Activated gamma-delta T cell treated with anti-CD3 and anti-CD28 coated beads, Interleukin-2, amount 50 U/mL, for 16 hours (primary cell): ENCODE measurements around the gene TMEM263.

Source experiments
- DNase-seq: peaks from one replicate; pipeline ENCODE4 v3.0.0-alpha.2; 2020; ENCODE audit warnings: low read depth

Gene TMEM263

DNA sequence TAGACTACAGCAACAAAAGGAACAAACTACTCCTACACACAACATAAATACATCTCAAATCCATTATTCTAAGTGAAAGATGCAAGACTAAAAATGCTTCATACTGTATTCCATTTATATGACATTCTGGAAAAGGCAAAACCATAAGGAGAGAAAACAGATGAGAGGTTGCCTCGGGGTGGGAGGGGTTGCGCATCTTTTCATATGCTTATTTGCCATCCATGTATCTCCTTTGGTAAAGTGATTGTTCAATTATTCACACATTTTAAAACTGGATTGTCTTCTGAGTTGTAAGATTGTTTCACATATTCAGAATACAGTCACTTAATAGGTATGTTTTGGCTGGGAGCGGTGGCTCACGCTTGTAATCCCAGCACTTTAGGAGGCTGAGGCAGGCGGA is 5.1 kb upstream of the TMEM263 start:
- no peak for DNase-seq

DNA sequence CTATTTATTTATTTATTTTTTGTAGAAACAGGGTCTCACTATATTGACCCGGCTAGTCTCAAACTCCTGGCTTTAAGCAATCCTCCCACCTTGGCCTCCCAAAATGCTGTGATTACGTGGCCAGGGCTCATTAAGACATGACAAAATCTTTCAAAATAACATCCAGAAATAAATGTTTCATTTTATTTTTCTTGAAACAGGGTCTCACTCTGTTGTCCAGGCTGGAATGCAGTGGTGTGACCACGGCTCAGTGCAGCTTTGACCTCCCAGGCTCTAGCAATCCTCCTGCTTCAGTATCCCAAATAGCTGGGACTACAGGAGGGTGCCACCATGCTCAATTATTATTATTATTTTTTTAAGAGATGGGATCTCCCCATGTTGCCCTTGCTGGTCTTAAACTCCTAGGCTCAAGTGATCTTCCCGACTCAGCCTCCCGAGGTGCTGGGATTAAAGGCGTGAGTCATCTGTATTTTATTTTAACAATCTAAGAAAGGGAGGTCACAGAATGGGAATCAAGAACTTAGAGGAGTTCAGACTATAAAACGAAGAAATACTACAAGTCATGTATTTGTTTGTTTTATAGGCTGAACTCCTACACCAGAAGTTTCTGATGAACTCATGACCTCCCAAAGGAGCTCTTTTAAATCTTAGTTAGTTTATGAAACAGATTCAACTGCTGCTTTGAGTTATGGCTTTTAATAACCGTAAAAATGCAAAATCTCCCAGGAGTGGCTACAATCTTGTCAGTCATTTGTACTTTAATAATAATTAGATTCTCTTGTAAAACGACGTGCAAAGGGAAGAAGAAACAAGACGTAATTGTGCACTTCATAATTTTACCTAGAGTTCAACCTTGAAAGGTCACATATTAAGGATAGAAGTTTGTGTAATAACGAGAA is 2.1 kb upstream of the TMEM263 start:
- DNase-seq, result no peak

DNA sequence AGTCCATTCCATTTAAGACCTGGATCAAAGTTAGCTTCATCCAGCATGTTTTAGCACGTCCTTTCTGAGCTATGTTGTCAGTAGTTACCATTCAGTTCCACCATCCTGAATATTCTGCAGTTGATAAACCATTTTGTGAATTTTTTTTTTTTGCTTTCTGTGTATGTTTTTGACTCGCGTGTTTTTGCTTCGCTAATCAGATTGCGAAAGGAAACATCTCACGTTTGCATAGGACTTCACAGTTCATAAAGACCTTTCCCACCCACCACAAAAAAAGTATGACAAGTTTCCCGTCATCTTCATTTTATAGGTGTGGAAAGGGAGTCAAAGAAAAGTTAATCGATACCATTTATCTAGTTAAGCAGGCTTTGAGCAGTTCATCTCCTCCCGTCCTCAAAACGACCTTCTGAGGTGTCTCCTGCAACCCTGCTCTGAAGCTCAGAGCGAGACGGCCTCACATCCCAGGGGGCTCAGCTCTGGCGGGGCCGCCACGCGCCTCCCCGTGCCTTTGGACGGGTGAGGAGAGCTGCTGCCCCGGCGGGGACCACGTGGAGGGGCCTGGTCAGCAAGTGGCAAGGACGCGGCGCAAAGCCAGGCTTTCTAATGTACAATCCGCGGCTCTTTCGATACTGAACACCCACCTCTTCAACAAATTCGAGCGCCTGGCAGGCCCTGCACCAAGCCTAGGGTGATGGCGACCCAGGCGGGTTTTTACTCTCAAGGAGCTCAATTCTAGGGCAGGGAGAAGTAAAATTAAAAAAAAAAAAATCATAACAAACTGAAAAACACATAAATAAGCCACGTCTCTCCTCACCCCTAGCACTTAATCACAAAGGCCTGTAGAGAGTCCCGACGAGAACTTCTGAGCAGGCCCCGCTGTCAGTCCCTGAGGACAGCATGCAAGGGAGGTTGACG is 988 bp upstream of the TMEM263 start:
- DNase-seq, result no peak

DNA sequence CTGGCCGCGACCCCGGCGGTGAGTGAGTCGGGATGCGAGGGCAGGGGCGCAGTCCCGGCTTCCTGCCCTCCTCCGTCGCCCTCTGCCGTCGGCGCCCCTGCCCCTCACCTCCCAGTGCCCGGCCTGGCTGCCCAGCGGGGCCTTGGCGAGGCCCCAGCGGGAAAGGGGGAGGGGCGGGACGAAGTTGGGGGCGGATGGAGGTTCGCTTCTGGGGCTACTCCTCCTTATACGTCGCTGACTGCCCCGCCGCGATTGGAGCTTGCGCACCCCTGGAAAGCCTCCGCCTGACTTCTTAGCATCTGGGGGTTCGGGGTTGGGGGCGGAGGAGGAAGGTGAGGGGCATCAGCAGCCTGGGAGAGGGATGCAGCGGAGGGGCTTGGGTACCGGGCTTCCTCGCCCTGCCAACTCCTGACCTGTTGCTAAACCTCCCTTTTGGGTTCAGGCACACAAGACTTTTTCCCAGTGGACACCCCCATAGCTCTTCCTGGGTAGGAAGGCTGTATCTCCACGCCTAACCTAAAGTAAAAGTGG is 406 bp downstream of the TMEM263 start:
- peak; percentile 28 for DNase-seq

DNA sequence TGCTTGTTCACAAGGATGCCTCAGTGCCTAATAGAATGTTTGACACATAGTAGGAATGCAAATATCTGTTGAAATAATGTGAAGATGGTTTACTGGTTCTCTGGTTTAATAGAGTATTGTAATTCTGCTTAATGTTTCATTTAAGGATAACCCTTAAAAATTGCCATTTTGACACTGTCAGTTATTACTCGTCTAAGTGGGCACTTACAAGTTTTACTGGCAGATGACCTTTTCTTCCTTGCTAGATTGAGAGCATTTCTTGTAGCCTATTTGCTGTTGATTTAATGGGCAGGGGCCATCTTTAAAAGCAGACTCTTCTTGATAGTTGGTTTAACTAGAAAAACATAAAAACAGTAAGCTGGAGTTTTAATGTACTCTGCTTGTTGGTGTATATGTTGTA is 1.9 kb downstream of the TMEM263 start:
- no peak for DNase-seq

DNA sequence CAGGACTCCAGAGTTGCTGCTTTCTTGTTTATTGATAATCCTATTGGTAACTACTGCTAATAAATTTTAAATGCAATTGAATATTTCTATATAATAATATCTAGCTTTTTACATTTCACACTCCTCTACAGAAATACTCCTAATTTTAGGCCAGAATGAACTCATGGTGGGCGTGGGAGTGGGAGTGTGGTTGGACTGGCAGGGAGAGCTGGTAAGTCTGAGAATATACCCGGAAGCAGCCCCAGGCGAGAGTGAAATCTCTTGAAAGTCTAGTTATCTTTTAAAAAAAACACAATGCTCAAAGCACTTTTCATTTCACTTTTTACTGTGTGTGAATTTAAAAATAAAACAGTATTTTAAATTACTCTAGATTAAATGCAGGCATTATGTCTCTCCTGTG is 4.7 kb downstream of the TMEM263 start:
- DNase-seq, result no peak

DNA sequence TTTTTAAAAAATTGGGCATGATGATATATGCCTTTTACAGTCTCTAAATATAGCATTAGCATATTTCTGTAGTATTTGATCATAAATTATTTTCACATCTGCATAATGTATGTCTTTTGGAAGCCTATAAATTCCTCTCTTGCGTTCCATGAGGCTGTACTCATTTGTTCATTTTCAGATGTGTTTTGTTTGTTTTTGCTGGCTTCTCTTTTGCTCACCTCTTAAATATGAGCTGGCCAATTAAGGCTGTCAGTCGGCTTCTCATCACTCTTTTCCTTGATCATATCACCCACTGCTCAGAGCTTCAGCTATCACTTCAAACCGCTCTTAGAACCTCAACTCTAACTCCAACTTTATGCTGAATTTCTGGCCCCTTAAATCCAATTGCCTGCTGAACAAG is 6.6 kb downstream of the TMEM263 start:
- DNase-seq, result no peak

DNA sequence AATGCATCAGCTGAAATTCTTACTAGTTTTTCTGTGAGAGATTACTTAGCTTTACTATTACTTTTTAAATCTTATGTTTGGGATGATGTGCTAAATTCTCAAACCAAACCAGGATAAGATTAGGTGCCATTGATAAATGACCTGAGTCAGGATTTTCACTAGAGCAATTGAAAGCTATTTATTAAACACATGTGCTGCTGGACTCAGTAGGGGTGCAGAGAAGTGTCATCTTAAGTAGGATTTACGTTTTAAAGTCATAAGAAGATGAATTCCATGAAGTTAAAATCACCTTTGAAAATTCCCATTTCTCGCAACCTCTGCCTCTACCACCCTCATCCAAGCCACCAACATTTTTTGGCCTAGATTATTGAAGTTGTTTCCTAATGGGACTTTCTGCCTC is 8.8 kb downstream of the TMEM263 start:
- DNase-seq, result no peak

DNA sequence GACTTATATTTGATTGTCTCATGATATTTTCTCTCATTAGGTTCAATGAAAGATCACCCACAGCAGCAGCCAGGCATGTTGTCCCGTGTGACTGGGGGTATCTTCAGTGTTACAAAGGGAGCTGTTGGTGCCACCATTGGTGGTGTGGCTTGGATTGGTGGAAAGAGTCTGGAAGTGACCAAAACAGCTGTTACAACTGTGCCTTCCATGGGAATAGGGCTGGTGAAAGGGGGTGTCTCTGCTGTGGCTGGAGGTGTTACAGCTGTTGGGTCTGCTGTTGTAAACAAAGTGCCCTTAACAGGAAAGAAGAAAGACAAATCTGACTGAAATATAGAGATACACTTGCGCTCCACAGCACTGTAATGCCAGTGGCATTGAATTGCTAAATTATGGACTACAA is 15.4 kb downstream of the TMEM263 start:
- DNase-seq, result no peak

DNA sequence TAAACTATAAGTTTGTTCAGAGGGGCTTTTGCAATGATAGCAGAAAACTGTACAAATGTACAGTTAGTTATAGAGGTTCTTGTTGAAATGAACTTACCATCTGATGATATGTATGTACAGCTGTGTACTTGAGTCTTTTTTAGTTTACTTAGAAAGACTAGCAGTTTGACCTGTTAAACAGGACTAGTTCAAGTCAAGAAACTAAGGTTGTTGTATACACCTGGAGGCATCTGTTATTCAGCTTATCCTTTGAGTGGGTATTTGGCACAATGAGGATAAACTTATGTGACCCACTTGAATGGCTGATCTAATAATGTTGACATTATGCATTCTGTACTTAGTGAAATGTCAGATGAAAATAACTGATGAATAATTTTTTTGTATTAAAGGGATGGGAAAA is 17.8 kb downstream of the TMEM263 start:
- DNase-seq, result no peak

DNA sequence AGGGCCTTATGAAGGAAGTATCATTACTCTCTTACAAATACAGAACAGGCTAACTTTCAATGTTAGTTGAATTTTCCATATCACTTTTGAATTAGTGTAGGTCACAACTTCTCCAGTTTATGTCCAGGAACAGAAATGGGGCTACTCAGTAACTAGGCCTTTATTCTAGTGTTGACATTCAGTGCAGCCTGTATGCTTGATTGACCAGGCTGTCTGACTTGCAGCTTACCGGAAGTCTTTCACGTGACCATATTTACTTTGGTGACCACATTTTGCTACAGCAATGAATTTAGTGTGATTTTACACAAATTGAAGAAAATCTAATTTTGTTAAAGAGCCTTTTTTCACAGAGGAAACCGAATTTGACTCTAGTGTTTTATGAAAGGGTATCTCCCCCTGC is 18.8 kb downstream of the TMEM263 start:
- no peak for DNase-seq

DNA sequence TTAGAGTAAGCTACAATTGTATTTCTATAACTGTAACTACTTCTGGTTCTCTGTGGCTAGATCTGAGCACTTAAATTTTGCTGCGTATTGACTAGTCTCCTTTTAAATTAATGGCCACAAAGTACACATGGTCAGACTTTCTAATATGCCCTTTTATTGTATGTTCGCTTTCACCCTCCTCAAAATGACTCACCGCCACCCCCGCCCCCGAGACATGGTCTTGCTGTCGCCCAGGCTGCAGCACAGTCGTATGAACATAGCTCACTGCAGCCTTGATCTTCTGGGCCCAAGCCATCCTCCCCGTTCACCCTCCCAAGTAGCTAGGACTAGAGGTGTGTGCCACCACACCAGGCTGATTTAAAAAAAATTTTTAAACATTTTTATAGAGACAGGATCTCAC is 19.4 kb downstream of the TMEM263 start:
- no peak for DNase-seq

DNA sequence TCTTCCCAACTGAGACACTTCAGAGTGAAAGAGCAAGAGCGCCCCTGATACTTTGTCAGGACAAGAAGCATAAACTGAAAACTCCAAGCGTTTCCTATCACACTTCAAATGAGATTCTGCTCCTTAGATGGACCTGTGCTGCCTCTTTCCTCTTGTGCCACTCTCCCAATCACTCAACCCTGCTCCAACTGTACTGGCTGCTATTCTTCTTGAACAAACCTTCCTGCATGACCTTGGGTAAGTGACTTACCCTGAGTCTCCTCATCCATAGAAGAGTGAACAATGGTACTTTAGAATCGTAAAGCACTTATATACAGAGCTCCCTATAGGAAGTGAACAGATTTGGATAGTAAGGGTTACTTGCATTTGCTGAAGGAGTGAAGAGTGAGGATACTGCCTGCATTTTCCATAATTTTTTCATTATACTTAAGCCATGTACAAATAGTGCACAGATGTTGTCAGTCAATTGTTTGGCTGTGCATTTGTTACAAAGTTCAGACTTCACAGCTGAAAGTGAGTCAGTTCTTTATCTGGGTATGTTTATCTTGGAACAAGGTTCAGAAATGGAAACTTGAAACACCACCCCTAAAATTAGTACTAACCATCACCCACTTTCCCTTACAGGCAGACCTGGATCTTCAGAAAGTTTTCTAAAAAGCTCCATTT is 20.4 kb downstream of the TMEM263 start:
- no peak for DNase-seq

DNA sequence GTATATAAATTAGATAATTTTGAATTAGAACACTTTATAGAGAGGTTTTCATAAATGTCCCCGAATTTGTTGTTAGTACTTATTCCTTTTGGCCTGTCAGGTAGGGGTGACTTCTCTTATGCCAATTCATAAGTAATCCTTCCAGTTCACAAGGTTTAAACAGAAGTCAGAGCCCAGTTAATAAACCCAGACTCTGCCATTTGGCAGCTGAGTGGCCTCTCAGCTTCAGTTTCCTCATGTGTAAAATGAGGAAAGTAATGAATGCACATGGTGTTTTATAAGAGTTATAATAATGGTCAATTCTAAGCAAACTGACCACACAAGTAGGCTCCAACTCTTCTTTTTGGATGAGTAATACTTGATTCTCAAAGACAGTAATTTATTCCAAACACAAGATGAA is 21.0 kb downstream of the TMEM263 start:
- DNase-seq, result no peak

DNA sequence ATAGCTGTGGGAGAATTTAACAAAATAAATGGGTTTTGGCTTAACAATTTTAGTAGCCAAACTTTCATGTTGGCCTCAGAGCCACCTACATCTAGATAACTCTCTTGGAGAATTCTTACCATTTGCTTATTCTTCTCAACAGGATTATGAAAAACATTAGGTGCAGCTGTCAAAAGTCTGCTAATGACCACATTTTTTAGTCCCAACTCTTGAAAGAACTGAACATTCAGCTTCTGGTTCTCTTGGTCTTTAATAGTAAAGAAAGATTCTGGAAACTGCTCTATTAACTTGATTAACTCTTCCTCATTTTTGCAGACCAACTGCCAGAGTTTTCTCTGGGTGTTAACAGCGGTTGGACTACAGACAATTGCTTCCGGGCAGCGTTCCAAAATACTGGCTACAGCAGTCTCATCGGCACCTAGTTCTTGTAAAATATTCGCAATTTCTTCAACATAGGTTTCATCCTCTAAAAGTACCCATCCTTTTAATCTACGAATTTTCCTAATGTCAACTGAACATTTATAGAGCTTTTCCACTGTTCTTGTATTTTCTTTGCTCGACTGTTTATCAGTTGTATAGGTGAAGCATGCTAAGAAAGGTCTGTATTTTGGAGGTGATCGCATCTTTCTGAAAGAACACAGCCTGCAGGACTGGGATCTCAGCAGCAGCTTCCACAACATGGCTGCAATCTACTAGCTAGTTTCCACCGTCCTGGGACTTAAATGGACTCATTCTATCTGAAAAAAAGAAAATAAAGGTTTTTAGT is 22.5 kb downstream of the TMEM263 start:
- DNase-seq, result no peak

DNA sequence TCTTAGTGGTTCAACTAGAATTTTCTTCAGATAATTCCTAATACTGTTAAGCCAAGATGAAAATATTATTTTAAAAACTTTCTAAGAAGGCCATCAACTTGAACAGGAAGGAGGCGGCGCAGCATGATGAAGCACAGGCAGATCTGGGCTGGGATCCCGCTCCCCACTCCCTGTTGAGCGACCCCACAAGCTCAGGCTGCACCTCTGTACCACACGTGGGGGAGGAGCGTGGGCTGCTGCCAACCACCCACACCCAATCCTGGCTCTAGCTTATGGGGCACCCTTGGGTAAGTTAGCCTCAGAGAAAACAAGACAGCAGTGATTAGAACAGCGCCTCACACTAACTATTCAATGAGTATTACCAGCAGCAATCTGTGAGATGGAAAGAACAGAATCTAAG is 25.2 kb downstream of the TMEM263 start:
- DNase-seq, result no peak

DNA sequence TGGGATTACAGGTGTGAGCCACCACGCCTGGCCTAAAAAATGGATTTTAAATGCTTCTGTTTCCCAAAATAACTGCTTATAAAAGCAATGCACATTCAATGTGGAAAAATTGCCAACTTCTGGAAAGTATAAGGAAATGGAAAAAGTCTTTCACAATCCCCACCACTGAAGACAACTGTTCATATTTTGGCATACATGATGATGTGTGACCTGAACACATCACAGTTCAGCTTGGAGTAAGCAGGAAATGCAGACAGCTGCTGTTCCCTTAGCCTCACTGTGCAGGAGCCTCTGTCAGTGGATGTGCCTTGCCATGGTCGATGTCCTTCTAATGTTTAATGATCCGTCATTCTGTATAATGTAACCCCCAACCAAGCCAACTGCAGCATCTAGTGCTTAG is 26.1 kb downstream of the TMEM263 start:
- DNase-seq, result no peak

DNA sequence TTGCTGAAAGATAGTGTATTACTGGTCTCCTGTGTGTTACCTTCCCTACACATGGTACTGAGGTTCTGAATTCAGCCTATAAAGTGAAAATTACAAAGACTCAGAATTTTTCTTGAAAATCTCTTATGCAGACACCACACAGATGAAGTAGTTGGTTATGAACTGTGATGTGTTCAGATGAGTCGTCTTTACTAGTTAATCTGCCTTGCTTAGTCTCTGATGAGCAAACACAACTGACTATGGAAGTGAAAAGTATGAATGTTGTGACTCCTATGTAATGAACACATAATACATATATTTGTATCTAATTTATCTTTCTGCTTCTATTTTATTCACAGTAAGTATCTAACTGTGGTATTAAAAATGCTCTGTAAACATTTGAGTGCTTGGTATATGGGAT is 26.5 kb downstream of the TMEM263 start:
- no peak for DNase-seq

DNA sequence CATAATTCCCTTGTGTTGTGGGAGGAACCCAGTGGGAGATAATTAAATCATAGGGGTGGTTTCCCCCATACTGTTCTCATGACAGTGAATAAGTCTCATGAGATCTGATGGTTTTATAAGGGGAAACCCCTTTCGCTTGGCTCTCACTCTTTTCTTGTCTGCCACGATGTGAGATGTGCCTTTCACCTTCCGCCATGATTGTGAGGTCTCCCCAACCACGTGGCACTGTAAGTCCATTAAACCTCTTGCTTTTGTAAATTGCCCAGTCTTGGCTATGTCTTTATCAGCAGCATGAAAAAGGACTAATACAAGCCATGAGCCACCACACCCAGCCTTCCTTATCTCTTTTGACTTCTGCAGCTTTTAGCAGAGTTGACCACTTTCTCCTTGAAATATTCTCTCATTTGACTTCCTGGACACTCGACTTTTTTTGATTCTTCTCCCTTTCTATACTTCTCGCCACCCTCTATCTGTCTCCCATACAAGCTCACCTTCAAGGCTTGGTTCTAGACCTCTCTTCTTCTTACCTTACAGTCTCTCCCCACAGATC is 29.0 kb downstream of the TMEM263 start:
- no peak for DNase-seq

DNA sequence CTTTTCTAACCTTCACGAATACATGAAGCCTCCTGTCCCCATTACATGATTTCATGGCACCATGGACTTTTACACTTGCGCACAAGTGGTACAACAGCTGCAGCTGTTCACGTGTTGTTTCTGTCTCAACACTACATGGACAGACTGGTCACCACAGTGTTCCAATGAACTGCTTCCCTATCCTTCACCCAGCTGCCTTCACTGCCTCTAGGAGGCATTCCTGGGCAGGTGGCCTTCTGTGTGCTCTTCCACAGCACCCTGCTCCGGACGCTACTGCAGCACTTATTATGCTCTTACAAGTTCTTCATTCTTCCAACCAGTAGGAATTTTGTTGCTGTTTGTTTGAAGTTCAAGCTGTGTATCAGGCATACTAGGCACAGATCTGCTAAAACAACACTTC is 29.8 kb downstream of the TMEM263 start:
- no peak for DNase-seq

DNA sequence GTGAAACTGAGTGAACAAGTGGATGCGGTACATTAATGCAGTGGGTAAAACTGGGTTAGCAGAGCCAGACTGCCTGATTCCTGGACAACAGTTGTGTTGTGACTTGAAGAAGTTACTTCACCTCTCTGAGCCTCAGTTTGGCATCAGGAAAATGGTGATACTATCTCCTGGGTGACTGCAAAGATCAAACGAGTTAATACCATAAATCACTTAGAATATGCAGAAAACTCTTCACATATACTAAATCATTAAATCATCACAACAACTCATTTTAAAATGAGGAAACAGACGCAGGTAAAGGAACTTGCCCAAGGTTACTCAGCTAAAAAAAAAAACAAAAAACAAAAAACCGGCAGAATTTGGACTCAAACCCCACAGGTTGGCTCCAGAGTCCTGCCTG is 30.4 kb downstream of the TMEM263 start:
- DNase-seq, result no peak
